ENCODE measurements around the gene CDH5. TPM values are rescaled to one million over a fixed set of nuclear protein-coding genes. Genes with fewer than 3 reads are reported as not detected.

CDH5 gene
- total and polyA plus RNA-seq, 4 donors: 5.5 to 21.9 (median 17.5) TPM

DNA sequence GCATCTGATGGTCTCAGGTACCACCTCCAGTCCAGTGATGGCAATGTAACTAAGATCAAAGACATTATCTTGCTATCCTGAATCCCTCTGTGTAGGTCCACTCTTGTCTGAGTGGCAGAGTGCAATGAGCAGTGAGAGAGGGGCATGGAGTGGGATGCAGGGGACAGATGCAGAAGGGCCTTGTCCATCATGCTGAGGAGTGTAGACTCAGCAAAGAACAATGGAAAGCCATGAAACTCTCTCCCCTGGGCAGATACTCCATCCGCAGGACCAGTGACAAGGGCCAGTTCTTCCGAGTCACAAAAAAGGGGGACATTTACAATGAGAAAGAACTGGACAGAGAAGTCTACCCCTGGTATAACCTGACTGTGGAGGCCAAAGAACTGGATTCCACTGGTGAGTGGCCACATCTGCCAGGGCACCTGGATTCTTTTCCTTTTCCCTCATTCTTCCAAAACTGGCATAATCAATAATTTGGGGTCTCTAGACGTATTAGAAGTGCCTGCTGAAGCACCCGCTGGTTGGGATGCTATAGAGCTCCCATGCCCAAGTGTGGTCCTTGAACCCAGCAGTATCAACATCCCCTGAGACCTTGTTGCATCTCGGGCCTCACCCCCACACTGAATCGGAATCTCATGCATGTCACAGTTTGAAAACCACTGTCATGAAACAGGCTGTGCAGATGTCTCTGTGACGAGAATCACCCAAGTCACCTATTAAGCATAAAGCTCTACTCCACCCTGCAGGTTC lies 29.5 kb downstream of the CDH5 start:
- Histone ChIP-seq H3K4me3 (ENCODE audit: low read depth in 1 of 3, low read length in 3 of 3) (no peak overlapping the region), H3K27ac (ENCODE audit: low read depth in 1 of 2, low read length in 2 of 2) (no peak overlapping the region), H3K27me3 (ENCODE audit: control insufficient read depth in 4 of 4, insufficient read depth in 4 of 4, low read length in 3 of 4) (peaks cover 0 to 6% (median 0%) of the 10 kb centered on the region in 4 donors), H3K9me3 (ENCODE audit: control insufficient read depth in 4 of 4, low read length in 3 of 4) (no peaks in the 10 kb centered on the region), H3K36me3 (ENCODE audit: control insufficient read depth in 4 of 4, insufficient read depth in 3 of 4, low read depth in 1 of 4, low read length in 3 of 4) (peaks cover 0 to 2% (median 0%) of the 10 kb centered on the region in 4 donors), H3K4me1 (ENCODE audit: control insufficient read depth in 4 of 4, insufficient read depth in 4 of 4, low read length in 3 of 4) (no peaks in the 10 kb centered on the region), H3K9ac (ENCODE audit: low read depth in 1 of 2, low read length in 2 of 2) (no peak overlapping the region)
- no peak for DNase-seq (ENCODE audit: low spot score)
- WGBS: 92% methylated on average over 7 of the region's 7 CpGs
- TF ChIP-seq, protein P1, sequence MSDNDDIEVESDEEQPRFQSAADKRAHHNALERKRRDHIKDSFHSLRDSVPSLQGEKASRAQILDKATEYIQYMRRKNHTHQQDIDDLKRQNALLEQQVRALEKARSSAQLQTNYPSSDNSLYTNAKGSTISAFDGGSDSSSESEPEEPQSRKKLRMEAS (IDR thresholded peaks at IDR 0.05): no peak
- TF ChIP-seq FOXA1 (IDR thresholded peaks at IDR 0.05): no peak
- no peak for TF ChIP-seq JUND (IDR thresholded peaks at IDR 0.05)
- TF ChIP-seq HNF4G (IDR thresholded peaks at IDR 0.05): no peak
- TF ChIP-seq, protein P2, sequence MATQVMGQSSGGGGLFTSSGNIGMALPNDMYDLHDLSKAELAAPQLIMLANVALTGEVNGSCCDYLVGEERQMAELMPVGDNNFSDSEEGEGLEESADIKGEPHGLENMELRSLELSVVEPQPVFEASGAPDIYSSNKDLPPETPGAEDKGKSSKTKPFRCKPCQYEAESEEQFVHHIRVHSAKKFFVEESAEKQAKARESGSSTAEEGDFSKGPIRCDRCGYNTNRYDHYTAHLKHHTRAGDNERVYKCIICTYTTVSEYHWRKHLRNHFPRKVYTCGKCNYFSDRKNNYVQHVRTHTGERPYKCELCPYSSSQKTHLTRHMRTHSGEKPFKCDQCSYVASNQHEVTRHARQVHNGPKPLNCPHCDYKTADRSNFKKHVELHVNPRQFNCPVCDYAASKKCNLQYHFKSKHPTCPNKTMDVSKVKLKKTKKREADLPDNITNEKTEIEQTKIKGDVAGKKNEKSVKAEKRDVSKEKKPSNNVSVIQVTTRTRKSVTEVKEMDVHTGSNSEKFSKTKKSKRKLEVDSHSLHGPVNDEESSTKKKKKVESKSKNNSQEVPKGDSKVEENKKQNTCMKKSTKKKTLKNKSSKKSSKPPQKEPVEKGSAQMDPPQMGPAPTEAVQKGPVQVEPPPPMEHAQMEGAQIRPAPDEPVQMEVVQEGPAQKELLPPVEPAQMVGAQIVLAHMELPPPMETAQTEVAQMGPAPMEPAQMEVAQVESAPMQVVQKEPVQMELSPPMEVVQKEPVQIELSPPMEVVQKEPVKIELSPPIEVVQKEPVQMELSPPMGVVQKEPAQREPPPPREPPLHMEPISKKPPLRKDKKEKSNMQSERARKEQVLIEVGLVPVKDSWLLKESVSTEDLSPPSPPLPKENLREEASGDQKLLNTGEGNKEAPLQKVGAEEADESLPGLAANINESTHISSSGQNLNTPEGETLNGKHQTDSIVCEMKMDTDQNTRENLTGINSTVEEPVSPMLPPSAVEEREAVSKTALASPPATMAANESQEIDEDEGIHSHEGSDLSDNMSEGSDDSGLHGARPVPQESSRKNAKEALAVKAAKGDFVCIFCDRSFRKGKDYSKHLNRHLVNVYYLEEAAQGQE (IDR thresholded peaks at IDR 0.05): no peak
- TF ChIP-seq GABPA (IDR thresholded peaks at IDR 0.05 in 1 of 2, conservative IDR thresholded peaks at IDR 0.05 in 1 of 2): no peak
- no peak for TF ChIP-seq NR2F2 (IDR thresholded peaks at IDR 0.05)
- no peak for TF ChIP-seq HNF4A (conservative IDR thresholded peaks at IDR 0.05)
- no peak for TF ChIP-seq SP1 (IDR thresholded peaks at IDR 0.05)
- TF ChIP-seq, protein P3, sequence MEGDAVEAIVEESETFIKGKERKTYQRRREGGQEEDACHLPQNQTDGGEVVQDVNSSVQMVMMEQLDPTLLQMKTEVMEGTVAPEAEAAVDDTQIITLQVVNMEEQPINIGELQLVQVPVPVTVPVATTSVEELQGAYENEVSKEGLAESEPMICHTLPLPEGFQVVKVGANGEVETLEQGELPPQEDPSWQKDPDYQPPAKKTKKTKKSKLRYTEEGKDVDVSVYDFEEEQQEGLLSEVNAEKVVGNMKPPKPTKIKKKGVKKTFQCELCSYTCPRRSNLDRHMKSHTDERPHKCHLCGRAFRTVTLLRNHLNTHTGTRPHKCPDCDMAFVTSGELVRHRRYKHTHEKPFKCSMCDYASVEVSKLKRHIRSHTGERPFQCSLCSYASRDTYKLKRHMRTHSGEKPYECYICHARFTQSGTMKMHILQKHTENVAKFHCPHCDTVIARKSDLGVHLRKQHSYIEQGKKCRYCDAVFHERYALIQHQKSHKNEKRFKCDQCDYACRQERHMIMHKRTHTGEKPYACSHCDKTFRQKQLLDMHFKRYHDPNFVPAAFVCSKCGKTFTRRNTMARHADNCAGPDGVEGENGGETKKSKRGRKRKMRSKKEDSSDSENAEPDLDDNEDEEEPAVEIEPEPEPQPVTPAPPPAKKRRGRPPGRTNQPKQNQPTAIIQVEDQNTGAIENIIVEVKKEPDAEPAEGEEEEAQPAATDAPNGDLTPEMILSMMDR (IDR thresholded peaks at IDR 0.05; ENCODE audit: low read depth, low read length, missing input control): no peak
- TF ChIP-seq EGR1 (IDR thresholded peaks at IDR 0.05; ENCODE audit: low read depth in 2 of 2): no peak
- TF ChIP-seq, protein P4, sequence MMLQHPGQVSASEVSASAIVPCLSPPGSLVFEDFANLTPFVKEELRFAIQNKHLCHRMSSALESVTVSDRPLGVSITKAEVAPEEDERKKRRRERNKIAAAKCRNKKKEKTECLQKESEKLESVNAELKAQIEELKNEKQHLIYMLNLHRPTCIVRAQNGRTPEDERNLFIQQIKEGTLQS (IDR thresholded peaks at IDR 0.05): no peak
- no peak for TF ChIP-seq TAF1 (conservative IDR thresholded peaks at IDR 0.05)
- TF ChIP-seq YY1 (IDR thresholded peaks at IDR 0.05): no peak
- TF ChIP-seq RXRA (IDR thresholded peaks at IDR 0.05): no peak

DNA sequence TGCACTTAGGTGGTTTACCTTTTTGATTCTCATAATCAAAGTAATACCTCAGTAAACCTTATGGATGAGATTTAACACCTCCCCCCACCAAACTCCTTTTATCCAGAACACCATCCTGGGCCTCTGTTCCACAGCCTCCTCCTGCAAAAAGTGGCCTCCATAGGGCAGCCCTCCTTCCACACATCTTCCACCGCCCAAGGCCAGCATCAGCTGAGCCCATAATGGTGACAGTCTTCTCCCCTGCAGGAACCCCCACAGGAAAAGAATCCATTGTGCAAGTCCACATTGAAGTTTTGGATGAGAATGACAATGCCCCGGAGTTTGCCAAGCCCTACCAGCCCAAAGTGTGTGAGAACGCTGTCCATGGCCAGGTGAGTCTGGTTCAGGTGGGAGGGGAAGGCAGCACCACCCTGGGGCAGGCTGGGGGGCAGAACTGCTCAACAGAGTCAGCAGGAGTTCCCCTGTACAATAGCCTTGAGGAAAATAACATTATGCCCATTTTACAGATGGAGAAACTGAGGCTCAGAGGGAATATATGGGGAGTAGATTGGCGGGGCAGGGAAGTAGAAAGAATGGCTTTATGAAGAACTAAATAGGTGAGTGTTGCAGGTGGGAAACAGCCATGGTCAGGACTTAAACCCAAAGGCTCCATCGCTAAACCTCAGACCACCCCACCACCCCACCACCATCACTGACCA lies 31.4 kb downstream of the CDH5 start:
- Histone ChIP-seq H3K27me3 (ENCODE audit: control insufficient read depth in 4 of 4, insufficient read depth in 4 of 4, low read length in 3 of 4) (peaks cover 0 to 6% (median 0%) of the 10 kb centered on the region in 4 donors), H3K9me3 (ENCODE audit: control insufficient read depth in 4 of 4, low read length in 3 of 4) (no peaks in the 10 kb centered on the region), H3K4me1 (ENCODE audit: control insufficient read depth in 4 of 4, insufficient read depth in 4 of 4, low read length in 3 of 4) (no peaks in the 10 kb centered on the region), H3K9ac (ENCODE audit: low read depth in 1 of 2, low read length in 2 of 2) (no peak overlapping the region), H3K36me3 (ENCODE audit: control insufficient read depth in 4 of 4, insufficient read depth in 3 of 4, low read depth in 1 of 4, low read length in 3 of 4) (peaks cover 0 to 2% (median 0%) of the 10 kb centered on the region in 4 donors), H3K4me3 (ENCODE audit: low read depth in 1 of 3, low read length in 3 of 3) (no peak overlapping the region), H3K27ac (ENCODE audit: low read depth in 1 of 2, low read length in 2 of 2) (no peak overlapping the region)
- WGBS: 84% methylated on average over 5 of the region's 5 CpGs
- DNase-seq (ENCODE audit: low spot score): no peak
- TF ChIP-seq, protein P2 (IDR thresholded peaks at IDR 0.05): no peak
- TF ChIP-seq HNF4A (conservative IDR thresholded peaks at IDR 0.05): no peak
